GM18861 (cell line): ENCODE results near the gene NOP53.
"Not testable (repeated sequence)": the region's sequence is repeated elsewhere in the genome, so short reads cannot be mapped to it uniquely, and the experiment has no call there.

Experiments used
- ATAC-seq: cut with Tn5 transposase; IDR thresholded peaks from one replicate; pipeline ENCODE4 v1.9.1; 2021; ENCODE audit not compliant: unreplicated experiment

NOP53 gene

GRCh38 chr19:47752440-47753211 is 7.3 kb downstream of the NOP53 start:
- ATAC-seq: no peak

GRCh38 chr19:47754206-47755064 is 9.1 kb downstream of the NOP53 start:
- no peak for ATAC-seq

GRCh38 chr19:47755065-47755761 is 9.9 kb downstream of the NOP53 start:
- ATAC-seq: no peak

- ATAC-seq: no peak
These were observed 10.6 kb downstream of the NOP53 start for GRCh38 chr19:47755762-47756626.

- no peak for ATAC-seq
These were observed 11.2 kb downstream of the NOP53 start for GRCh38 chr19:47756627-47756929.

GRCh38 chr19:47756953-47757608 is 11.7 kb downstream of the NOP53 start:
- ATAC-seq: no peak

- no peak for ATAC-seq
These were observed 12.5 kb downstream of the NOP53 start for GRCh38 chr19:47757617-47758442.

GRCh38 chr19:47758443-47758804 is 13.1 kb downstream of the NOP53 start:
- ATAC-seq: no peak

GRCh38 chr19:47760632-47760999 is 15.3 kb downstream of the NOP53 start:
- no peak for ATAC-seq

GRCh38 chr19:47761566-47761965 is 16.2 kb downstream of the NOP53 start:
- no peak for ATAC-seq

- ATAC-seq: no peak
These were observed 16.8 kb downstream of the NOP53 start for GRCh38 chr19:47762151-47762550.

- no peak for ATAC-seq
These were observed 17.4 kb downstream of the NOP53 start for GRCh38 chr19:47762615-47763308.

GRCh38 chr19:47764705-47765104 is 19.4 kb downstream of the NOP53 start:
- ATAC-seq: not testable (repeated sequence)

- no peak for ATAC-seq
These were observed 20.4 kb downstream of the NOP53 start for GRCh38 chr19:47765523-47766358.

GRCh38 chr19:47766359-47766620 is 20.9 kb downstream of the NOP53 start:
- ATAC-seq: no peak

GRCh38 chr19:47766670-47767069 is 21.3 kb downstream of the NOP53 start:
- no peak for ATAC-seq

- no peak for ATAC-seq
These were observed 22.0 kb downstream of the NOP53 start for GRCh38 chr19:47767349-47767748.

GRCh38 chr19:47768604-47769003 is 23.3 kb downstream of the NOP53 start:
- ATAC-seq: no peak
